Hepatocyte (in vitro differentiated cells): ENCODE measurements around the gene XRCC4. TPM values are rescaled to one million over a fixed set of nuclear protein-coding genes. Genes with fewer than 3 reads are reported as not detected.

Experiments
- DNase-seq: peaks from one replicate; pipeline ENCODE4 v3.0.0-alpha.2; 2016; ENCODE audit warnings: low spot score
- H2AFZ ChIP-seq: fragments of 200-600 bp; sonication (generic); 2 replicates; pipeline ENCODE4 v1.6.0; 2016; ENCODE audit warnings: antibody characterized with exemption, mild to moderate bottlenecking
- H3K27ac ChIP-seq: fragments of 200-600 bp; sonication (generic); 2 replicates; pipeline ENCODE4 v1.5.1; 2016; ENCODE audit warnings: mild to moderate bottlenecking
- H3K27me3 ChIP-seq: fragments of 200-600 bp; sonication (generic); 2 replicates; pipeline ENCODE4 v1.6.1; 2016
- H3K36me3 ChIP-seq: fragments of 200-600 bp; sonication (generic); replicated peaks from 2 replicates; pipeline ENCODE4 v1.5.1; 2016; ENCODE audit warnings: low read depth; ENCODE audit not compliant: insufficient read depth
- H3K4me1 ChIP-seq: fragments of 200-600 bp; sonication (generic); 2 replicates; pipeline ENCODE4 v1.5.1; 2016; ENCODE audit warnings: mild to moderate bottlenecking, moderate library complexity; ENCODE audit not compliant: insufficient read depth
- H3K4me2 ChIP-seq: fragments of 200-600 bp; sonication (generic); 2 replicates; pipeline ENCODE4 v1.6.0; 2016
- H3K4me3 ChIP-seq: fragments of 200-600 bp; sonication (generic); 2 replicates; pipeline ENCODE4 v1.5.1; 2016; ENCODE audit warnings: mild to moderate bottlenecking
- H3K79me2 ChIP-seq: fragments of 200-600 bp; sonication (generic); 2 replicates; pipeline ENCODE4 v1.6.0; 2017; ENCODE audit warnings: mild to moderate bottlenecking
- H3K9me2 ChIP-seq: fragments of 200-600 bp; sonication (generic); replicated peaks from 2 replicates; pipeline ENCODE4 v1.6.0; 2017; ENCODE audit warnings: mild to moderate bottlenecking; ENCODE audit not compliant: insufficient read depth
- H3K9me3 ChIP-seq: fragments of 200-600 bp; sonication (generic); 2 replicates; pipeline ENCODE4 v1.5.1; 2016; ENCODE audit warnings: low read depth, mild to moderate bottlenecking
- H4K20me1 ChIP-seq: fragments of 200-600 bp; sonication (generic); 2 replicates; pipeline ENCODE4 v1.6.0; 2016; ENCODE audit warnings: mild to moderate bottlenecking; ENCODE audit not compliant: insufficient read depth, poor library complexity, severe bottlenecking
- EZH2 ChIP-seq: fragments of 200-600 bp; sonication (generic); IDR thresholded peaks from 2 replicates; pipeline ENCODE4 v1.6.1; 2016; ENCODE audit warnings: antibody characterized with exemption, mild to moderate bottlenecking, borderline replicate concordance
- EZH2phosphoT487 ChIP-seq: fragments of 200-600 bp; sonication (generic); IDR thresholded peaks from one replicate; pipeline ENCODE4 v1.6.1; 2018; ENCODE audit warnings: antibody characterized with exemption, mild to moderate bottlenecking, low read depth, moderate library complexity; ENCODE audit not compliant: unreplicated experiment, severe bottlenecking
- WGBS: methylation state at CpG from one replicate; pipeline ENCODE4 v1.1.6; 2016; ENCODE audit warnings: low lambda C conversion rate; ENCODE audit errors: missing lambda C conversion rate; 5-methylcytosine and 5-hydroxymethylcytosine counted together
- polyA plus RNA-seq: library from polyadenylated mRNA; unstranded; fragments of >200 nt; fragmentation: Nextera tagmentation; extraction: Ambion mirVana; gene quantifications from 2 replicates; pipeline ENCODE4 v1.2.1, GENCODE V29; 2016
- total RNA-seq: library from RNA; depleted of rRNA; stranded (reverse); fragments of >200 nt; gene quantifications from 2 replicates; pipeline ENCODE4 v1.2.3, GENCODE V29; 2014
- TF ChIP-seq, protein P1 (sequence below): fragments of 200-600 bp; sonication (generic); IDR thresholded peaks from 2 replicates; pipeline ENCODE4 v1.5.1; 2016; ENCODE audit warnings: antibody characterized with exemption, mild to moderate bottlenecking; ENCODE audit not compliant: poor library complexity

Gene XRCC4
- total and polyA plus RNA-seq, 2 experiments from 2014 or later = 12.7 to 21.5 TPM

DNA sequence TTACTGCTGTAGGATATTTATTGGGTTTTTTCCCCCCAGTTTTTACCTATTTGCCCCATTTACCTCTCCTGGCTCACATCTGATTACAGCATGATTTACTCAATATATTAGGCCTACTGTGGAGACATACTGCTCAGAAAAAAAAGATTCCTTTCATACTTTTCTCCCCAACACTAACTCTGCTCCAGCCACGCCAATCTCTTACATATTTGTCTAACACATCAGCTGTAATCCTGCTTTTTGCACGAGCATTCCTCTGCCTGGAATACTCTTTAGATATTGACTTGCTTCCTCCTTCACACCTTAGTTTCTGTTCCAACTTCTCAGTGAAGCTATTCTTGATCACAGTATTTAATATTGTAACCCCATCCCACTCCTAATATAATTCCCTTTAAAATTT is 236.1 kb downstream of the XRCC4 start:
- Histone ChIP-seq H4K20me1 (no peaks in the 10 kb centered on the region), H2AFZ (no peak overlapping the region), H3K9me2 (no peaks in the 10 kb centered on the region), H3K4me1 (no peaks in the 10 kb centered on the region), H3K9me3 (peaks cover 6% of the 10 kb centered on the region), H3K4me3 (no peak overlapping the region), H3K4me2 (no peak overlapping the region), H3K27ac (no peak overlapping the region), H3K27me3 (no peaks in the 10 kb centered on the region), H3K79me2 (no peaks in the 10 kb centered on the region), H3K36me3 (no peaks in the 10 kb centered on the region)
- TF ChIP-seq, protein P1, sequence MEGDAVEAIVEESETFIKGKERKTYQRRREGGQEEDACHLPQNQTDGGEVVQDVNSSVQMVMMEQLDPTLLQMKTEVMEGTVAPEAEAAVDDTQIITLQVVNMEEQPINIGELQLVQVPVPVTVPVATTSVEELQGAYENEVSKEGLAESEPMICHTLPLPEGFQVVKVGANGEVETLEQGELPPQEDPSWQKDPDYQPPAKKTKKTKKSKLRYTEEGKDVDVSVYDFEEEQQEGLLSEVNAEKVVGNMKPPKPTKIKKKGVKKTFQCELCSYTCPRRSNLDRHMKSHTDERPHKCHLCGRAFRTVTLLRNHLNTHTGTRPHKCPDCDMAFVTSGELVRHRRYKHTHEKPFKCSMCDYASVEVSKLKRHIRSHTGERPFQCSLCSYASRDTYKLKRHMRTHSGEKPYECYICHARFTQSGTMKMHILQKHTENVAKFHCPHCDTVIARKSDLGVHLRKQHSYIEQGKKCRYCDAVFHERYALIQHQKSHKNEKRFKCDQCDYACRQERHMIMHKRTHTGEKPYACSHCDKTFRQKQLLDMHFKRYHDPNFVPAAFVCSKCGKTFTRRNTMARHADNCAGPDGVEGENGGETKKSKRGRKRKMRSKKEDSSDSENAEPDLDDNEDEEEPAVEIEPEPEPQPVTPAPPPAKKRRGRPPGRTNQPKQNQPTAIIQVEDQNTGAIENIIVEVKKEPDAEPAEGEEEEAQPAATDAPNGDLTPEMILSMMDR = no peak
- no peak for TF ChIP-seq EZH2phosphoT487
- no peak for TF ChIP-seq EZH2
- DNase-seq = peak; percentile 7
- WGBS = 42% methylated on average over 2 of the region's 2 CpGs

DNA sequence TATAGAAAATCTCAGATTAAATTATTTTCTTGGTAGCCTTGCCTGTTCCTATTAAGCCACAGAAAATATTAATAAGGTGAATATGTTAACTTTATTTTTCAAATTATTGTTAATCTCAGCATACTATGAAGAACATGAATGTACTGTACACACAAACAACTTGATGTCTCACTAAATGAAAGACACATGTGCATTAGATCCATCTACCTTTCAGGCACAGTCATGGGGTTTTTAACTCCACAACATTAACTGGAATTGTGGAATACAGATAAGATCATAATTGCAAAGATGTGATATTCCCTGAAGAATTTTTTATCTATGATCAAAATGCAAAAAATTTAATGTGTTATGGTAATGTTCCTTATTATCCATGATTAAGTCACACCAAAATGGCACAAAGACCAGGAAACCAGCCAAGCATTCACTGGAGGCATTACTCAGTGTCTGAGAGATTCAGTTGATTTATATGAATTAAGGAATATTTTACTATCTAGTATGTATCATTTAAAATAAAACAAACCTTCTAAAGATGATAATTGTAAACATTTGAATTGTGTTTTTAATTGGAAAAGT is 244.2 kb downstream of the XRCC4 start:
- H3K27ac ChIP-seq = no peak overlapping the region
- H2AFZ ChIP-seq = no peak overlapping the region
- no peak for DNase-seq
- no peaks in the 10 kb centered on the region for H3K4me1 ChIP-seq
- no peak overlapping the region for H3K4me2 ChIP-seq
- no peak overlapping the region for H3K4me3 ChIP-seq
- TF ChIP-seq, protein P1 = no peak
- TF ChIP-seq EZH2 = no peak
- TF ChIP-seq EZH2phosphoT487 = no peak
- no peaks in the 10 kb centered on the region for H3K27me3 ChIP-seq
- no peaks in the 10 kb centered on the region for H4K20me1 ChIP-seq
- H3K79me2 ChIP-seq = no peaks in the 10 kb centered on the region
- H3K36me3 ChIP-seq = no peaks in the 10 kb centered on the region
- H3K9me2 ChIP-seq = no peaks in the 10 kb centered on the region
- no peaks in the 10 kb centered on the region for H3K9me3 ChIP-seq

DNA sequence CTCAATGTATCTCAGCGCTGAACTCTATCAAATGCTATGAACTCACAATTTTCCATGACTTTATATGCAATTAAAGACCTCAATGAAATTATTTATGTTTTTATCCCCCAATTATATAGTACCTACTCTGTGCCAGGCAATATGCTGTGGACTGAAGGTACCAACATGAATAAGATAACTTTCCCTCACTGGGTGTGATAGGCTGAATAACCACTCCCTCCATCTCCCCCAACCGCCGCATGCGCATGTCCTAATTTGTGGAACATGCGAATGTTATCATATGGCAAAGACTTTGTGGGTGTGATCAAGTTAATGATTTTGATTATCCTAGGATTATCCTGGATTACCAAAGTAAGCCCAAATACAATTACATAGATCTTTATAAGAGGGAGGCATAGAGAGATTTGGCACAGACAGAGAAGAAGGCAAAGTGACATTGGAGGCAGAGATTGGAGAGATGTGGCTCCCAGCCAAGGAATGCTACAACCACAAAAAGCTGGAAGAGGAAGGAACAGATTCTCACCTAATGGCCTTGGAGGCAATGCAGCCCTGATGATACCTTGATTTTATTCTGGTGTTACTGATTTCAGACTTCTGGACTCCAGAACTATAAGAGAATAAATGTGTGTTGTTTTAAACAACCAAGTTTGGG is 245.1 kb downstream of the XRCC4 start:
- Histone ChIP-seq H3K4me2 (no peak overlapping the region), H3K36me3 (no peaks in the 10 kb centered on the region), H3K27ac (no peak overlapping the region), H3K79me2 (no peaks in the 10 kb centered on the region), H2AFZ (no peak overlapping the region), H3K27me3 (no peaks in the 10 kb centered on the region), H4K20me1 (no peaks in the 10 kb centered on the region), H3K4me1 (no peaks in the 10 kb centered on the region), H3K9me2 (no peaks in the 10 kb centered on the region), H3K9me3 (no peaks in the 10 kb centered on the region), H3K4me3 (no peak overlapping the region)
- WGBS = 91% methylated on average over 5 of the region's 5 CpGs
- no peak for DNase-seq
- TF ChIP-seq EZH2phosphoT487 (no peak), EZH2 (no peak)
- TF ChIP-seq, protein P1 = no peak
